DMS114 treated with DMSO at 0.1 percent for 48 hours (cell line): ENCODE measurements around the gene ELL3.
"Not testable (repeated sequence)": the region's sequence is repeated elsewhere in the genome, so short reads cannot be mapped to it uniquely, and the experiment has no call there.

Source experiments
- DNase-seq: peaks from one replicate; lab custom pipeline; 2025; ENCODE audit not compliant: unreplicated experiment; lab: John Stamatoyannopoulos, UW

ELL3 gene

DNA sequence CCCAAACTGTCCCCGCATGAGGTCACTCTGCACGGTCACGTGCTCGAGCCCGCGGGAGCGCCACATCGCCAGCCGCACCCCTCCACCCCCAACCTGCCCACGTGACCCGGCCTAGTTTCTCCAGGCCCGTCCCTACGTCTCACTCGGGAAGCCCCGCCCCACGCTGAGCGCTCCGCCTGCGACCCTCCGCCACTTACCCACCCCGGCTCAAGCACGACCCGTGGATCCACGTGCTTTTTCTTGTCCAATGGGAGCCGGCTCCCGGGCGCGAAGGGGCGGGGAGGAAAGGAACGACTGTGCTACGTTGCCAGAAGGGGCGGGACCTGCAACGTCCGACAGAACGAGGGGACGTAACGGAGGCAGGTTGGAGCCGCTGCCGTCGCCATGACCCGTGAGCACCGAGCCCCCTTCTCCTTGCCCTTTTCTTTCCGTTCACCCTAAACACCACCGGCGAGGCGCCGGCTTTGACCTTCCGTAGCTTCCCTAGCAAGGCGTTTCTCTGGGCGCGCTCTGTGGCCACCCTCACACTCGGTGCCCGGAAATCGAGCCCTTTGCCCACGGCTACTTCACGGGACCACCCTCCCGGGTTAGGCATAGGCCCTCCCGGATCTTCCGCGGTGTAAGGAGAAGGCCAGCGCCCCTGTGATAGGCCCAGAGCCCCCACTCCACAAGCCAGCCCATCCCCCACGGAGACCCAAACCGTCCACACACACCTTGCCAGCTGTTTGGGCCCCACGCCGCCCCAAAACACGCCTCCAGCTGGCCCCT is 15.4 kb upstream of the ELL3 start, which contains the start of gene SERF2:
Gene SERF2, plus strand, starts transcription at position 328 of the 768 bp plus-strand sequence. Its CDS starts 57 bp downstream, at position 385.
- peak; percentile 96 for DNase-seq

- no peak for DNase-seq
Observed at GRCh38 chr15:43789409-43789808, 12.6 kb upstream of the ELL3 start.

- DNase-seq: no peak
Observed at GRCh38 chr15:43779016-43779415, 2.2 kb upstream of the ELL3 start.

GRCh38 chr15:43777267-43777914 is 625 bp upstream of the ELL3 start:
- DNase-seq: peak; percentile 80

- no peak for DNase-seq
Observed at GRCh38 chr15:43776101-43776717, 557 bp downstream of the ELL3 start.

GRCh38 chr15:43775411-43775965 is 1.3 kb downstream of the ELL3 start:
- DNase-seq: peak; percentile 33

DNA sequence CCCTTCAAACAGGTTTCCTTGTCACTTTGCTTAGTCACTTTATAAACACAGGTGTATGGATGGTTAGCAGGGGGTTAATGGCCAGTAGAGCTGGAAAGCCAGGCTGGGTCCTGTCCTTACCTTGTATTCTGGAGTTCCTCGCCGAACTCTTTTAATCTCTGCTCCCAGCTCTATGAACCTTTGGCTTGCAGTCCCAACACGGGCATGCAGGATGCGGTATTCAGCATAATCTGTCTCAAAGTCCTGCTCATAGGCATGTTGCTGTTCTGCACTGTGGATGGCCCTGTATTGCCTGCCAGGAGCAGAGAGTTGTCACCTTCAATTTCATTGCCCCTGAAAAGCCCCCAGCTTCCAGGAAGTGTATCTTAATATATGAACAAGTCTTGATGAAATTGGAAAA is 2.7 kb downstream of the ELL3 start:
- DNase-seq: no peak

- DNase-seq: no peak
Observed at GRCh38 chr15:43772624-43773023, 4.1 kb downstream of the ELL3 start.

- no peak for DNase-seq
Observed at GRCh38 chr15:43771816-43772215, 5.0 kb downstream of the ELL3 start.

DNA sequence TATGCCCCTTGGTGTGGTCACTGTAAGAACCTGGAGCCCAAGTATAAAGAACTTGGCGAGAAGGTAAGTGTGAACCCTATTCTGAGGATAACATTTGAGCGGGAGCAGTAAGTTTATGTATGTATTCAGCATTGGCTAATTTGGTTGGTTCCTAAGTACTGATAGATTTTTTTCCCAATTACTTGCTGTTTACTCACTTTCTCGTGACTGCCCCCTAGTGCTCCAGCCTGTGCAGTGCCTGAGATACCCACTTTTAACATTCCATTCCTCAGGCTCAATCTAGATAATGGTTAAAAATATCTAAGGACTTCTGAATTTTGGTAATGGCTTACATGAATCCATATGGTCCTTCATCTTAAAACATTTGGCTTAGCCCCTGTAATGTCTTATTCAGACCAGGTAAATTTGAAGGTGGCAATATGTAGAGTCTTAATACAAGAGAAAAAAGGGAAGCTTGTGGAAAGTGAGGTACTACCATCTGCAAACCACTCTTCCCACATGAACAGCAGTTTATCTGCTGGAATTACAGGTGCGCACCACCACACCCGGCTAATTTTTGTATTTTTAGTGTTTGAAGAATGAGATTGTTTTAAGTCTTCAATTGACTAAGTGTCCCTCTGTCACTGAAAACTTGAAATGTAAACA is 7.1 kb downstream of the ELL3 start:
- DNase-seq: peak; percentile 56

GRCh38 chr15:43763819-43764446 is 12.8 kb downstream of the ELL3 start:
- no peak for DNase-seq

DNA sequence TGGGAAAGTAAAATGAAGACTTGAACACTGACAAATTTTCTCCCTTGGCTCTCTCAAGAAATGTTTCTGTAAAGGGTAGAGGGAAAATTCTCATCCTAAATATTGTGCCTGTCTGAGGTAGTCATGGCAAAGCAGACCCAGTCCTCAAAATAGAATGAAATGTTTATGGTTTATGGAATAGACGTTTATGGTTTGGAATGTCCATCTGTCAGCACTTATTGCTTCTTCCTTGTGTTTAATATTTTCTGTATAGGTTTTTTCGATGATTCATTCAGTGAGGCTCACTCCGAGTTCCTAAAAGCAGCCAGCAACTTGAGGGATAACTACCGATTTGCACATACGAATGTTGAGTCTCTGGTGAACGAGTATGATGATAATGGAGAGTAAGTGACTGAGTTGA is 13.9 kb downstream of the ELL3 start:
- DNase-seq: no peak

- DNase-seq: no peak
Observed at GRCh38 chr15:43751885-43752284, 24.9 kb downstream of the ELL3 start.

GRCh38 chr15:43749690-43750345 is 26.9 kb downstream of the ELL3 start:
- no peak for DNase-seq

DNA sequence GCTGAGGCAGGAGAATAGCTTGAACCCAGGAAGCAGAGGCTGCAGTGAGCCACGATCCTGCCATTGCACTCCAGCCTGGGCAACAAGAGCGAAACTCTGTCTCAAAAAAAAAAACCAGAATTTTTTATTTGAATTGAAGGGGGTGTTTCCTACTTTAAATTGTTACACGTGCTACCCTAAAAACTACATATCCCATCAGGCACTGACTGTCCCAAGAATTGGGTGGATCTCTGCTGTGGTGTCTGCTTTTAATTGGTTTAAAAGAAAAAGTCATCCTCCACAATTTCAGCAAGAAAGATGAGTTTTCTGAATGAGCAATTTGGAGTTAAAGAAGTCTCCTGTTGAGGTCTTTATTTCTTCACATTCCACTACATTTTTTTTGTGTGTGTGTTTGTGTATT is 28.4 kb downstream of the ELL3 start:
- DNase-seq: no peak

DNA sequence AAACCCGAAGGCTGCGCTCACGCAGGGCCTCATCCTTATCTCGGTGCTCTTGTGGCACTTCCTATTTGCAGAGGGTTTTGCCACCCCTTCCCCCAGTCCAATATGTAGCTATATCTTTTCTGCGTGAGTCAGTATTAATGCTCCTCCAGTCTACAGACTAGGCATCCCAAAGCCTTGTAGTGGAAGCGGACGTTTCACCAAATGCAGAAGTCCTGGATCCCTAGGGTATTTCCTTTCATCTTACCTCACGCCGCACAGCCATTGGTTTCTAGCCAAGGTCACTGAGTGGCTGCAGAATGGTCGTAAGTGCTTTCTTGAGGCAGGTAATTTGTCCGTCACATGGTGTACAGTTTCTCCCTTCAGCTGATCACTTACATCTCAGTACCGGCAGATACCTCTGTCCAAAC is 29.9 kb downstream of the ELL3 start:
- DNase-seq: not testable (repeated sequence)

- peak; percentile 63 for DNase-seq
Observed at GRCh38 chr15:43746245-43746902, 30.4 kb downstream of the ELL3 start, which contains the start of gene PDIA3. Gene PDIA3, plus strand, starts transcription at chr15:43746438. Its CDS starts 102 bp downstream, at chr15:43746540.

GRCh38 chr15:43735416-43735815 is 41.4 kb downstream of the ELL3 start:
- DNase-seq: no peak

DNA sequence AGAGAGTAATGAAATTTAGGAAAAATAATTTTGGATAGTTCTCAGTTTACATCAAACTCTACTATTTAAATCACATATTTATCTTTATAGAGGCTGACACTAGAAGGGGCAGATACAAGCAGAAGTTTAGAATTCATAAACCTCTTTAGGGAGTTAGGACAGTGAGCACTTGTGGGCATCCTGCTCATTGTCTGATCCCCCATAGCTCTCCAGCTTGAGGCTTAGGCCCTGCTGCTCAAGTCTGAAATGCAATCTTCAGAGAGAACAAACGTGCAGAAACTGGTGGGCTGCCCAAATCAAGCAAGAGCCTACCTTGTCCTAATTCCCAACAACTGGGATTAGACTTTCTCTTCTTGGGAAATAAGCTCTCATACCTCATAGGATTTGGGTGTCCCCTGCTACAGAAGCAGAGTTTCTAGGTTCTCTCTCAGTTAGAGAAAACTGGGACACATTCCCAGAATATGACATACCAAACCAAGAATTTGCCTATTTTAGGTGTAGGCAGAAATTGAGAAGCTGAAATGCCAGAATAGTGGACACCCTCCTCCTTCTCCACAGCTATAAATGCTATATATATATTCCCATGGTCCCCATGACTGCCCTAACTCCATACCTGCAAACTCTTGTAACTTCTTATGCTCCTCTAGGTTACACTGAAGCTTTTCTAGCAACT is 48.6 kb downstream of the ELL3 start:
- not testable (repeated sequence) for DNase-seq
